ENCODE measurements around the gene WDR33.

The WDR33 gene

GRCh38 chr2:127659408-127660290, 151.3 kb downstream of the WDR33 start:
- Histone ChIP-seq H3K4me1 (ENCODE audit: control insufficient read depth in 1 of 2, insufficient read depth in 1 of 2, low read depth in 1 of 2, low read length in 1 of 2) (no peaks in the 10 kb centered on the region), H3K4me3 (ENCODE audit: low read depth in 1 of 2, low read length in 1 of 2) (no peak overlapping the region), H3K27ac (no peak overlapping the region), H3K36me3 (no peaks in the 10 kb centered on the region), H3K9me3 (no peaks in the 10 kb centered on the region), H3K27me3 (peaks cover 33% of the 10 kb centered on the region)
- no peak for TF ChIP-seq CTCF (IDR thresholded peaks at IDR 0.05)

- Histone ChIP-seq H3K27ac (no peak overlapping the region), H3K36me3 (no peaks in the 10 kb centered on the region)
- no peak for TF ChIP-seq CTCF (IDR thresholded peaks at IDR 0.05)
These were observed 152.1 kb downstream of the WDR33 start for GRCh38 chr2:127658641-127659407.

GRCh38 chr2:127658146-127658545, 152.8 kb downstream of the WDR33 start:
- no peak for TF ChIP-seq CTCF (IDR thresholded peaks at IDR 0.05)
- no peaks in the 10 kb centered on the region for H3K9me3 ChIP-seq
- peaks cover 18% of the 10 kb centered on the region for H3K27me3 ChIP-seq
- no peak overlapping the region for H3K4me3 ChIP-seq (ENCODE audit: low read depth in 1 of 2, low read length in 1 of 2)
- H3K36me3 ChIP-seq: no peaks in the 10 kb centered on the region
- H3K27ac ChIP-seq: no peak overlapping the region
- H3K4me1 ChIP-seq (ENCODE audit: control insufficient read depth in 1 of 2, insufficient read depth in 1 of 2, low read depth in 1 of 2, low read length in 1 of 2): no peaks in the 10 kb centered on the region

More at GRCh38 chr2:127658641-127659407, 152.1 kb downstream of the WDR33 start:
- Histone ChIP-seq H3K4me1 (ENCODE audit: control insufficient read depth in 1 of 2, insufficient read depth in 1 of 2, low read depth in 1 of 2, low read length in 1 of 2) (no peaks in the 10 kb centered on the region), H3K4me3 (ENCODE audit: low read depth in 1 of 2, low read length in 1 of 2) (no peak overlapping the region), H3K27me3 (peaks cover 25% of the 10 kb centered on the region), H3K9me3 (no peaks in the 10 kb centered on the region)

DNA sequence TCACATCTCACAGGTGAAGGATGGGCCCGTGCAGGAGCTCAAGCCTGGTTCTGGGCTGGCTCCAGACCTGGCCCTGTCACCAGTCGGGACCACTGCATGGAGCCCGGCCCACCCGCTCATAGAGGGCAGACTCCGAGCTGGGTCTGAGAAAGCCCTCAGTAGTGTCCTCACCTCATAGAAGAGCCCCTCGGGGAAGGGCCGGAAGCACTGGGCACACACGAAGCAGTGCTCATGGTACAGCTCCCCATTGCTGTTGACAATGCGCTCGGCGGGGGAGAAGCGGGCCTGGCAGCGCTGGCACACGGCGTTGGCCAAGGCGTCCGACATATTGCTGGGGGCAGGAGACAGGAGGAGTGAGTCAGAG, 153.8 kb downstream of the WDR33 start:
- TF ChIP-seq CTCF (IDR thresholded peaks at IDR 0.05): no peak
- Histone ChIP-seq H3K4me1 (ENCODE audit: control insufficient read depth in 1 of 2, insufficient read depth in 1 of 2, low read depth in 1 of 2, low read length in 1 of 2) (no peaks in the 10 kb centered on the region), H3K27me3 (peaks cover 9% of the 10 kb centered on the region), H3K4me3 (ENCODE audit: low read depth in 1 of 2, low read length in 1 of 2) (no peak overlapping the region), H3K9me3 (no peaks in the 10 kb centered on the region), H3K27ac (no peak overlapping the region), H3K36me3 (no peaks in the 10 kb centered on the region)

GRCh38 chr2:127656569-127657231, 154.3 kb downstream of the WDR33 start:
- TF ChIP-seq CTCF (IDR thresholded peaks at IDR 0.05): no peak
- no peak overlapping the region for H3K4me3 ChIP-seq (ENCODE audit: low read depth in 1 of 2, low read length in 1 of 2)
- no peaks in the 10 kb centered on the region for H3K9me3 ChIP-seq
- H3K27me3 ChIP-seq: peaks cover 4% of the 10 kb centered on the region
- H3K27ac ChIP-seq: no peak overlapping the region
- H3K4me1 ChIP-seq (ENCODE audit: control insufficient read depth in 1 of 2, insufficient read depth in 1 of 2, low read depth in 1 of 2, low read length in 1 of 2): no peaks in the 10 kb centered on the region
- H3K36me3 ChIP-seq: no peaks in the 10 kb centered on the region
